HepG2 (cell line): ENCODE measurements around the gene ETF1. TPM values are rescaled to one million over a fixed set of nuclear protein-coding genes. Genes with fewer than 3 reads are reported as not detected.

ENCODE experiments used
- AGO1 ChIP-seq: fragments of 200-400 bp; formaldehyde crosslinking; IDR thresholded peaks from 2 replicates; pipeline ENCODE4 v1.6.1; 2017; ENCODE audit warnings: mild to moderate bottlenecking, low read depth, low read length, moderate library complexity; ENCODE audit not compliant: poor library complexity, severe bottlenecking
- AGO2 ChIP-seq: fragments of 200-400 bp; formaldehyde crosslinking; optimal IDR thresholded peaks from 2 replicates; pipeline ENCODE3; 2017; ENCODE audit warnings: mild to moderate bottlenecking, low read depth, low read length, moderate library complexity
- FOXA3 ChIP-seq: IDR thresholded peaks from 2 replicates; pipeline ENCODE4 v1.6.1; 2016; ENCODE audit warnings: missing genetic modification reagents, missing compliant biosample characterization
- GPN1 ChIP-seq: sonication (generic); formaldehyde crosslinking; IDR thresholded peaks from 2 replicates; pipeline ENCODE4 v1.5.1; 2020; ENCODE audit warnings: missing genetic modification reagents, borderline replicate concordance
- HOXD1 ChIP-seq: sonication (generic); formaldehyde crosslinking; IDR thresholded peaks from 2 replicates; pipeline ENCODE4 v1.5.0; 2020; ENCODE audit warnings: missing genetic modification reagents
- KMT2A ChIP-seq: sonication (generic); formaldehyde crosslinking; IDR thresholded peaks from 2 replicates; pipeline ENCODE4 v1.4.0; 2020; ENCODE audit warnings: missing genetic modification reagents
- MAX ChIP-seq: IDR thresholded peaks from 2 replicates; pipeline ENCODE4 v1.6.1; 2012; ENCODE audit warnings: inconsistent platforms
- MED13 ChIP-seq: sonication (generic); formaldehyde crosslinking; IDR thresholded peaks from 2 replicates; pipeline ENCODE4 v1.5.0; 2020; ENCODE audit warnings: missing genetic modification reagents
- RAD21 ChIP-seq: fragments of 450-650 bp; formaldehyde crosslinking; IDR thresholded peaks from 2 replicates; pipeline ENCODE4 v1.5.0; 2020; ENCODE audit warnings: mild to moderate bottlenecking
- RCOR2 ChIP-seq: IDR thresholded peaks from 2 replicates; pipeline ENCODE4 v1.6.1; 2016; ENCODE audit warnings: missing biosample characterization, missing genetic modification reagents
- REL ChIP-seq: sonication (generic); formaldehyde crosslinking; conservative IDR thresholded peaks from 2 replicates; pipeline ENCODE4 v1.8.0; 2022; ENCODE audit warnings: mild to moderate bottlenecking, missing genetic modification reagents, moderate library complexity
- SNAI1 ChIP-seq: sonication (generic); formaldehyde crosslinking; IDR thresholded peaks from 2 replicates; pipeline ENCODE4 v1.5.0; 2020; ENCODE audit warnings: mild to moderate bottlenecking, missing genetic modification reagents, borderline replicate concordance
- SP4 ChIP-seq: sonication (generic); formaldehyde crosslinking; IDR thresholded peaks from 2 replicates; pipeline ENCODE4 v1.8.1; 2023; ENCODE audit warnings: mild to moderate bottlenecking, missing genetic modification reagents
- SRY ChIP-seq: sonication (generic); formaldehyde crosslinking; IDR thresholded peaks from 2 replicates; pipeline ENCODE4 v1.8.0; 2022; ENCODE audit warnings: mild to moderate bottlenecking, missing genetic modification reagents
- TBP ChIP-seq: sonication (generic); formaldehyde crosslinking; IDR thresholded peaks from 2 replicates; pipeline ENCODE4 v1.5.0; 2020; ENCODE audit warnings: missing genetic modification reagents
- ZBTB8A ChIP-seq: sonication (generic); formaldehyde crosslinking; IDR thresholded peaks from 2 replicates; pipeline ENCODE4 v1.4.0; 2020; ENCODE audit warnings: mild to moderate bottlenecking, low read depth, missing genetic modification reagents, borderline replicate concordance
- ZFY ChIP-seq: sonication (generic); formaldehyde crosslinking; IDR thresholded peaks from 2 replicates; pipeline ENCODE4 v1.4.0; 2020; ENCODE audit warnings: missing genetic modification reagents
- ZFYVE20 ChIP-seq: sonication (generic); formaldehyde crosslinking; IDR thresholded peaks from 2 replicates; pipeline ENCODE4 v1.8.0; 2023; ENCODE audit warnings: low read depth, mild to moderate bottlenecking, moderate library complexity, missing genetic modification reagents, borderline replicate concordance
- ZNF614 ChIP-seq: IDR thresholded peaks from 2 replicates; pipeline ENCODE4 v1.6.1; 2018; ENCODE audit warnings: missing biosample characterization, missing genetic modification reagents, inconsistent platforms, borderline replicate concordance
- ZNF615 ChIP-seq: sonication (generic); formaldehyde crosslinking; IDR thresholded peaks from 2 replicates; pipeline ENCODE4 v1.5.0; 2020; ENCODE audit warnings: mild to moderate bottlenecking, missing genetic modification reagents, borderline replicate concordance
- ZNF672 ChIP-seq: sonication (generic); formaldehyde crosslinking; IDR thresholded peaks from 2 replicates; pipeline ENCODE4 v1.8.1; 2022; ENCODE audit warnings: missing genetic modification reagents
- ZNF775 ChIP-seq: sonication (generic); formaldehyde crosslinking; IDR thresholded peaks from 2 replicates; pipeline ENCODE4 v1.4.0; 2020; ENCODE audit warnings: missing genetic modification reagents, mild to moderate bottlenecking, moderate library complexity, borderline replicate concordance
- ZSCAN29 ChIP-seq: sonication (generic); formaldehyde crosslinking; conservative IDR thresholded peaks from 2 replicates; pipeline ENCODE4 v1.4.0; 2020; ENCODE audit warnings: mild to moderate bottlenecking, missing genetic modification reagents
- ZXDC ChIP-seq: sonication (generic); formaldehyde crosslinking; IDR thresholded peaks from 2 replicates; pipeline ENCODE4 v1.5.0; 2020; ENCODE audit warnings: mild to moderate bottlenecking, missing genetic modification reagents
- ZZZ3 ChIP-seq: sonication (generic); formaldehyde crosslinking; IDR thresholded peaks from 2 replicates; pipeline ENCODE4 v1.4.0; 2020; ENCODE audit warnings: missing genetic modification reagents, mild to moderate bottlenecking, borderline replicate concordance
- polyA plus RNA-seq, 8 experiments: library from polyadenylated mRNA; depleted of rRNA in 3 of 8; stranded (reverse) in 7 of 8; unstranded in 1 of 8; fragments of >200 nt; fragmentation: Illumina TruSeq in 4 of 8; extraction: Trizol in 4 of 8; gene quantifications; 2 replicates each; pipeline versions ENCODE4 v1.2.1 to v1.2.3, GENCODE V29; 2011 to 2016; ENCODE audit warnings: low read depth in 4 of 8, missing spikeins in 1 of 8, mixed read lengths in 1 of 8; ENCODE audit not compliant: insufficient read depth in 1 of 8
- total RNA-seq, 5 experiments: library from RNA; depleted of rRNA; stranded (reverse); fragments of >200 nt; fragmentation: Illumina TruSeq; extraction: Trizol; gene quantifications; 2 replicates each; pipeline ENCODE4 v1.2.3, GENCODE V29; 2016; ENCODE audit warnings: low read depth in 1 of 5
- TF ChIP-seq, protein P1 (sequence below): sonication (generic); formaldehyde crosslinking; IDR thresholded peaks from 2 replicates; pipeline ENCODE4 v1.4.0; 2020; ENCODE audit warnings: missing genetic modification reagents, low read depth, mild to moderate bottlenecking, borderline replicate concordance
- TF ChIP-seq, protein P2 (sequence below): sonication (generic); formaldehyde crosslinking; IDR thresholded peaks from 2 replicates; pipeline ENCODE4 v1.4.0; 2020; ENCODE audit warnings: mild to moderate bottlenecking, missing genetic modification reagents

The ETF1 gene
- total and polyA plus RNA-seq, 2 of the 13 experiments (the other 11 are each of a cell fraction or from before 2014, with no cell fraction given): 52.1 to 184 TPM

GRCh38 chr5:138491669-138492559 lies 51.1 kb downstream of the ETF1 start (continued):
- peak; percentile 23; the same call in 1 of the 2 replicates for TF ChIP-seq SRY
- no peak for TF ChIP-seq ZNF775 (CRISPR knock-in tag)
- TF ChIP-seq ZSCAN29 (CRISPR knock-in tag): 0 out of 2 replicates have a peak, but pooled peaks have one; percentile 18
- peak; percentile 46 for TF ChIP-seq AGO1
- peak; percentile 14 for TF ChIP-seq AGO2
- TF ChIP-seq MAX: peak; percentile 77
- TF ChIP-seq GPN1: no peak
- 0 out of 2 replicates have a peak, but pooled peaks have one; percentile 4 for TF ChIP-seq RAD21 (CRISPR knock-in tag)
- TF ChIP-seq TBP: no peak
- TF ChIP-seq ZNF614 (CRISPR knock-in tag): no peak
- TF ChIP-seq, protein P1, sequence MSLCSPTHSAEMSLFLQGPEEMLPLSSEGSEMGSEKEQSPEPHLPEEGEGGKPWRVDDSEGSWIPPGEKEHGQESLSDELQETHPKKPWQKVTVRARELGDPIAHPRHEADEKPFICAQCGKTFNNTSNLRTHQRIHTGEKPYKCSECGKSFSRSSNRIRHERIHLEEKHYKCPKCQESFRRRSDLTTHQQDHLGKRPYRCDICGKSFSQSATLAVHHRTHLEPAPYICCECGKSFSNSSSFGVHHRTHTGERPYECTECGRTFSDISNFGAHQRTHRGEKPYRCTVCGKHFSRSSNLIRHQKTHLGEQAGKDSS: no peak
- 0 out of 2 replicates have a peak, but pooled peaks have one; percentile 71 for TF ChIP-seq SNAI1 (CRISPR knock-in tag)
- no peak for TF ChIP-seq ZNF615
- peak; percentile 80; the same call in 1 of the 2 replicates for TF ChIP-seq REL
- peak; percentile 80 for TF ChIP-seq ZFY (CRISPR knock-in tag)
- peak; percentile 52; the same call in 1 of the 2 replicates for TF ChIP-seq ZNF672 (CRISPR knock-in tag)
- TF ChIP-seq FOXA3 (CRISPR knock-in tag): no peak
- no peak for TF ChIP-seq ZXDC (CRISPR knock-in tag)
- TF ChIP-seq ZZZ3 (CRISPR knock-in tag): 0 out of 2 replicates have a peak, but pooled peaks have one; percentile 20
- TF ChIP-seq MED13 (CRISPR knock-in tag): no peak
- no peak for TF ChIP-seq ZBTB8A (CRISPR knock-in tag)
- TF ChIP-seq RCOR2: no peak
- TF ChIP-seq, protein P2, sequence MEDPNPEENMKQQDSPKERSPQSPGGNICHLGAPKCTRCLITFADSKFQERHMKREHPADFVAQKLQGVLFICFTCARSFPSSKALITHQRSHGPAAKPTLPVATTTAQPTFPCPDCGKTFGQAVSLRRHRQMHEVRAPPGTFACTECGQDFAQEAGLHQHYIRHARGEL (CRISPR knock-in tag): no peak
- no peak for TF ChIP-seq KMT2A (CRISPR knock-in tag)
- TF ChIP-seq ZFYVE20 (CRISPR knock-in tag): no peak
- no peak; the same call in 1 of the 2 replicates for TF ChIP-seq HOXD1 (CRISPR knock-in tag)
- TF ChIP-seq SP4 (CRISPR knock-in tag): peak; percentile 71
